Loucy (cell line): Measurements from ENCODE around the gene PLEKHS1.

Source experiments
- CTCF ChIP-seq: fragments of 200-600 bp; sonication (generic); conservative IDR thresholded peaks from 2 replicates; pipeline ENCODE4 v1.5.1; 2014; ENCODE audit warnings: mild to moderate bottlenecking, antibody characterized with exemption, low read length
- EZH2phosphoT487 ChIP-seq: fragments of 200-600 bp; IDR thresholded peaks from 2 replicates; pipeline ENCODE4 v1.6.1; 2018; ENCODE audit warnings: antibody characterized with exemption, mild to moderate bottlenecking, moderate library complexity, borderline replicate concordance

GRCh38 chr10:113782367-113782766, 30.9 kb downstream of the PLEKHS1 start:
- TF ChIP-seq CTCF (no peak), EZH2phosphoT487 (no peak)
